Stromal cell of bone marrow (primary cell): ENCODE results near the gene CCDC15.
A peak's percentile ranks its signal among the peaks of the same experiment; 100 is the strongest.

ENCODE experiments used
- DNase-seq: peaks from one replicate; pipeline ENCODE4 v3.0.0-alpha.2; 2012; ENCODE audit warnings: low read depth

Gene CCDC15, protein sequence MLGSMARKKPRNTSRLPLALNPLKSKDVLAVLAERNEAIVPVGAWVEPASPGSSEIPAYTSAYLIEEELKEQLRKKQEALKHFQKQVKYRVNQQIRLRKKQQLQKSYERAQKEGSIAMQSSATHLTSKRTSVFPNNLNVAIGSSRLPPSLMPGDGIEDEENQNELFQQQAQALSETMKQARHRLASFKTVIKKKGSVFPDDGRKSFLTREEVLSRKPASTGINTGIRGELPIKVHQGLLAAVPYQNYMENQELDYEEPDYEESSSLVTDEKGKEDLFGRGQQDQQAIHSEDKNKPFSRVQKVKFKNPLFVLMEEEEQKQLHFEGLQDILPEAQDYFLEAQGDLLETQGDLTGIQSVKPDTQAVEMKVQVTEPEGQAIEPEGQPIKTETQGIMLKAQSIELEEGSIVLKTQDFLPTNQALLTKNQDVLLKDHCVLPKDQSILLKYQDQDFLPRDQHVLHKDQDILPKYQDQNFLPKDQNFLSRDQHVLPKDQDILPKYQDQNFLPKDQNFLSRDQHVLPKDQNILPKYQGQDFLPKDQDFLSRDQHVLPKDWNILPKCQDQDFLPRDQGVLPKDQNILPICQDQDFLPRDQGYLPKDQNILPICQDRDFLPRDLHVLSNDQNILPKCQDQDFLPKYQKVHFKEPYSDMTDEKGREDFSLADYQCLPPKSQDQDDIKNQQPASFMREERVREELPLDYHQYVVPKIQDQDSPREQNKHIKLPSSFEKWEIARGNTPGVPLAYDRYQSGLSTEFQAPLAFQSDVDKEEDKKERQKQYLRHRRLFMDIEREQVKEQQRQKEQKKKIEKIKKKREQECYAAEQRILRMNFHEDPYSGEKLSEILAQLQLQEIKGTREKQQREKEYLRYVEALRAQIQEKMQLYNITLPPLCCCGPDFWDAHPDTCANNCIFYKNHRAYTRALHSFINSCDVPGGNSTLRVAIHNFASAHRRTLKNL

GRCh38 chr11:124953753-124954589 lies at the start of gene CCDC15:
Gene CCDC15, plus strand, starts transcription at chr11:124954202. Its CDS starts 531 bp downstream, at chr11:124954733.
- peak; percentile 96 for DNase-seq

- DNase-seq: no peak
Measured at GRCh38 chr11:124915541-124916369, 38.2 kb upstream of the CCDC15 start.

- no peak for DNase-seq
Measured at GRCh38 chr11:124916370-124916710, 37.7 kb upstream of the CCDC15 start.

DNA sequence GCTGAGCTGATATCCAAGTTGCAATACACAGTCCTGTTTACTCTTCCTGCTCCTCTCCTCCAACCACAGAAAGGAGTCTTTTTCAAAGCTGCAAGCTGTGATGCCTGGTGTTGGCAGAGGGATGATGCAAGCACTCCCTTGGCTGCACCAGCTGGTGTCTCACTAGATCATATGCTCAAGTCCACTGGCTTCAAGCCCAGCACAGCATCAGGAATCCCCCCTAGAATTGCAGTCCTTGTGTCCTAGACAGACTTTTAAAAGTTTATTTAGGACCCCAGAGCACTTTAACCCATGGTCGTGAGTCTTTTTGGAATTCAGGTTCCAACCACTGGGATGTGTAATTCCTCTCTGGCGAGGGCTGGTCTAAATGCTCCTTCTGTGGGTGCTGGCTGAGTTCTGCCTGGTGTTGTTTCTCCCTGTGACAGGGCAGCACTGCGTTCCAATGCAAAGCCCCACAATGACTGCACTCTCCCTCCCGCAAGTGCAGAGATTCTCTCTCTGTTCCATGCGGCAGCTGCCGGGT lies 36.8 kb upstream of the CCDC15 start:
- DNase-seq: no peak

- no peak for DNase-seq
Measured at GRCh38 chr11:124918950-124919349, 35.1 kb upstream of the CCDC15 start, which contains the start of gene HEPN1. Gene HEPN1, plus strand, starts transcription at chr11:124919250.

- no peak for DNase-seq
Measured at GRCh38 chr11:124919898-124920297, 34.1 kb upstream of the CCDC15 start.

GRCh38 chr11:124920356-124920755 lies 33.6 kb upstream of the CCDC15 start:
- DNase-seq: no peak

GRCh38 chr11:124920870-124921609 lies 33.0 kb upstream of the CCDC15 start:
- DNase-seq: no peak

DNA sequence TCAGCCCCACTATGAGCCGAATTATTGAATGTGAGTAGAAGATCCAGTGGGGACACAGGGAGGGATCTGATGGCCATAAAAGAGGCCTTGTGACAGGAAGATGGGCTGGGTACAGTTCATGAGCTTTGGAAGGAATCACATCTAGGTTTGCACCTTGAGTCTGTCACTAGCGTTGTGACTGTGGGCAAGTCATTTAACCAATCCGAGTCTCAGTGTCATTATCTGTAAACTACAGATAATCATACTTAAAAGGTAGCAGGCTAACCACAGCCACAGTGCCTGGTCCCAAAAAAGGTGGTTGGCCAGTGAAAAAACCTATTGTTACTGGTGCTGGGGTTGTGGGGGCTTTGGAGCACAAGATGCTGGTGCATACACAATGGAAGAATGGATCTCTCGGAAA lies 31.2 kb upstream of the CCDC15 start:
- DNase-seq: no peak

GRCh38 chr11:124923296-124923695 lies 30.7 kb upstream of the CCDC15 start:
- no peak for DNase-seq

- no peak for DNase-seq
Measured at GRCh38 chr11:124928942-124929665, 24.9 kb upstream of the CCDC15 start.

- no peak for DNase-seq
Measured at GRCh38 chr11:124930799-124931198, 23.2 kb upstream of the CCDC15 start.

DNA sequence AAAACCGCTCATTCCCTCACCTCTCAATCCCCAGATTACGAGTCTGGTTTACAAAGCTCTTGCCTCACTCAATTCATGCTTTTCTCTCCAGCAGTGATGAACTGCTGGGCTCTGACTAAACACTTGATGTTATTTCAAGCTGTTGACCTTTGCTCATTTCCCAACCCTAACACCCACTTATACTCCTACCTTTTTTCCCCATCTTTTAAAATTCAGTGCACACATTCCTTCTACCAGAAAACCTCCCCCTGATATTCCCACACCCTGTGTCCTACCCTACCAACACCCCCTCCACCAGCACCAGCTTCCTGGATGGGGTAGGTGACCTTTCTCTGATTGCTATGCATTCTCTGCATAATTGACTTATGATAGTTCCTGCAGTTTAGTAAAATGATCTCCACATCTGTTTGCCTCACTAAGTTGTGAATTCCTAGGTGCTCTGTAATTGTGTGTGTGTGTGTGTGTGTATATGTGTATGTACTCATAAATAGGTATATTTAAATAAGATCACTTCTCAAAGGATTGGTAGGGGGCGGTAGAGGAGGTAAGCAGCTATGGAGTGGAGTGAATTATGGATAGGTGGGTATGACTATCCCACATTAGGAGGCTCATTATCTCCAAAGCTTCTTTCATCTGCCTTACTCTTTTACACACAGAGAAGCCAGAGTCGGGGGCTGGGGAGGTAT lies 19.0 kb upstream of the CCDC15 start:
- no peak for DNase-seq

GRCh38 chr11:124935548-124936514 lies 18.2 kb upstream of the CCDC15 start, which contains the start of gene HEPACAM:
Gene HEPACAM, minus strand, starts transcription at chr11:124936047. Its CDS starts 41 bp downstream, at chr11:124936006.
- no peak for DNase-seq

DNA sequence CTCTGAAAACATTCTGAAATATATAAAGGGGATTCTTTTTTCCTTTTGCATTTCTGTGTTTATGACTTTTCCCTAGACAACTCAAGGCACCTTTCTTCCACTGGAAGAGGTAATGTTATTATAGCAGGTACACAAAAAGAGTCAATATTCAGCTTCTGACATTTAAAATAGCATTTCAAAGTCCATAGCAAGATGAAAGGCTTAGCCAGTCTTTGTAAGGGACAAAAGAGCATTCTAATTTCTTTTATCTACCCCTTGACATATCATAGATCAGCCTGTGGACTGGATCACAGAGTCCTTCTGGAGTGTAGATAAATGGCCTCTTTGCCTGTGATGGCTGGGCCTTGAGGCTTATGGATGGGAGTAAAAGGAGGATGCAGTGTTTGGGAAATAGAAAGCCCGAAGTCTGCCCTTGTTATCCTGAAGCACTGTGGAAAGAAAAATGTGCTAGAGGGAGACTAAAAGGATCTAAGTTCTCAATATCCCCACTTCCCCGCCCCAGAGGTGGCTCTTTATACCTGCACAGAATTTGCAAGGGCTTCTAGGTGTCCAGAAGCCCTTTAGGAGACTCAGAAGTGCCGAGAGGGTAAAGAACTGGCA lies 16.6 kb upstream of the CCDC15 start:
- no peak for DNase-seq

DNA sequence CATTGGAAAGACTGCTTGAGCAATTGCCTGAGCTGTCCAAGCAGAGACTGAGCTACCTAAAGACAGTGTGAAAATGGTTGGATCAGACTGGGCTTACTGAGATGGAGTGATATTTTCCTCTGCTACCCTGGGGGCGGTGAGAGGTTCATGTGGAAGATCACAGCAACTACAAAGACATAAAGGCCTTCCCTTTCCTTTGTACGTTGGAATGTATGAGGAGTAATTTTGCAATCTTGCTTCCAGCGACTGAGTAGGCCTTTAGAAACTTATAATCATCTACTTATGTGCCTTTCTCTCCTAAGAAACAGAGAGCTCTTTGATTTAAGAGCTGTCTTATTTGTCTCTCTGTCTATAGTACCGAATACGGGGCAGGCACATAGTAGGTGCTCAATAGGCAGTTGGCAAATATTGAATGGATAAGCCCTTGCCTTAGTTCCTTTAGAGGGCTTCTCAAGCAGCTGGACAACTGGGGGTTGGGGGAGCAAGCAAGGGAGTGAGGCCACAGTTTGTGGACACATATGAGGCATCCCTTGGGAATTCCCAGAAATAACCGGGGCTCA lies 15.7 kb upstream of the CCDC15 start:
- DNase-seq: no peak

- no peak for DNase-seq
Measured at GRCh38 chr11:124938970-124939369, 15.0 kb upstream of the CCDC15 start.
